H1 (cell line): ENCODE measurements around the gene PHGDH. TPM values are rescaled to one million over a fixed set of nuclear protein-coding genes. Genes with fewer than 3 reads are reported as not detected.

ENCODE experiments used
- CHD7 ChIP-seq: fragments of 300-600 bp; sonication (generic); IDR thresholded peaks from 2 replicates; pipeline ENCODE4 v1.7.1; 2012; ENCODE audit warnings: low read length, moderate library complexity, mild to moderate bottlenecking, inconsistent platforms; ENCODE audit not compliant: insufficient replicate concordance
- RNF2 ChIP-seq: fragments of 200-900, 300-1000 bp; sonication (generic); IDR thresholded peaks from 2 replicates; pipeline ENCODE4 v1.7.1; 2016; ENCODE audit warnings: borderline replicate concordance, low read depth, mild to moderate bottlenecking, antibody characterized with exemption, low read length; ENCODE audit not compliant: poor library complexity, severe bottlenecking; ENCODE audit errors: missing control alignments
- polyA plus RNA-seq, 7 experiments: library from polyadenylated mRNA; depleted of rRNA in 3 of 7; stranded (reverse) in 5 of 7; unstranded in 2 of 7; fragments of >200 nt in 5 of 7; fragments of 200-250 nt in 2 of 7; gene quantifications; 1 replicate in 5 of 7; 2 replicates in 1 of 7; 4 replicates in 1 of 7; pipeline versions ENCODE4 v1.2.1 to v1.2.3, GENCODE V29; 2011 to 2013; ENCODE audit warnings: missing spikeins in 2 of 7, mixed read lengths in 2 of 7
- total RNA-seq: library from RNA; stranded (reverse); fragmentation: NEBNext Ultra II Directional; extraction: Animal tissue kit (Norgen Biotek cat#: 25700); gene quantifications from 2 replicates; pipeline ENCODE4 v1.2.1, GENCODE V29; 2021

PHGDH gene
- total and polyA plus RNA-seq, 2 of the 8 experiments (the other 6 are each of a cell fraction or from before 2014, with no cell fraction given) = 358 to 687 TPM

GRCh38 chr1:119745034-119745433 lies 33.3 kb downstream of the PHGDH start (continued):
- TF ChIP-seq CHD7 (no peak), RNF2 (no peak)
